GM04503 (cell line): ENCODE data around the gene NOX4.
"Not testable (repeated sequence)": the region's sequence is repeated elsewhere in the genome, so short reads cannot be mapped to it uniquely, and the experiment has no call there.

ENCODE experiments used
- DNase-seq: peaks from one replicate; pipeline ENCODE4 v3.0.0-alpha.2; 2012; ENCODE audit warnings: low read depth

The NOX4 gene

DNA sequence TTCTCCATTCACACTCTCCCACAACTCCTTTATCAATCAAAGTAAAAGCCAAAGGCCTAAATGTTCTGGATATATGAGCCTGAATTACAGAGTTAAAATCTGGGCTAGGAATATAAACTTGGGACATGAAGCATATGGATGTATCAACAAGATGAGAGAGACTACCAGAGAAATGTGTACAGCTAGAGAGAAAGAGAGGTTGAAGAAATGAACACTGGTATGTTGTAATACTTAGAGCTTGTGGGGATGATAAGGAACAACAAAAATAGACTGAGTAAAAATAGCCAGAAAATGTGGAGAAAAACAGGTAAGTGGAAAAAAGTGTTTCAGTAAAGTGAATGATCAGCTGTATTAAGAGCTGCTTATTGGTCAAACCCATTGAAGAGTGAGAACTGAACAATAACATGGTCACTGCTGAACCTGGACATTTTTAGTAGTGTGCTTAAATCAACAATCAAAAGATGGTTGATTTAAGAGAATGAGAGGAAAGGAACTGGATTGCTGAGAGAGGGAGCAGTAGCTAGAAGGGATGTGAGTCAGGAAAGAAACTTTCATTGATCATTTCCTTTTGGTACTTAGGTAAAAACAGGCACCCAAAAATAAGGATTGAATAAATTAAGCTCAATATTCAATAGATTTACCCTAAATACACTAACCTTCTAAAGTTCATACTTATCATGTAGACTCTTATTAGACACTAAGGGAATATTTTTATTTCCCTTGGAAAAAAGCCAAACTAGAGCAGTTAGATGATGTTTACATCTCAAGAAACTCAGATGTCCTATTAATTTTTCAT, 111.0 kb downstream of the NOX4 start:
- not testable (repeated sequence) for DNase-seq

DNA sequence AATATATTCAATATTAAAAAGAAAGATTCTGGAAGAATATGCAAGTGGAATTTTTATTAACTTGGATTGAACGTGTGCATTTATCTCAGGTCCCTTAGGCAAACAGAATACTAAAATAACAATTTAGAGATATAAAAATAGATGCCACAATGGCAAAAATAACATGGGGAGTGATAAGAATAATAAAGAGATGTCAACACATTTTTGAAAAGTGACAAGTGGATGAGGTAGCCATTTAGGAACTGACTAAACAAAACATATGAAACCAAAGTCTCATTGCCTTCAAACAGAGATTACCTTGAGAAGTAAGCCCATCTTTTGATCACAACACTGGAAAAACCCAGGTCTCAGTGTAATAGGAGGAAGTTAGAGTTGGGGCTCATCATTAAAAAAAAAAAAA, 112.2 kb downstream of the NOX4 start:
- DNase-seq: not testable (repeated sequence)

DNA sequence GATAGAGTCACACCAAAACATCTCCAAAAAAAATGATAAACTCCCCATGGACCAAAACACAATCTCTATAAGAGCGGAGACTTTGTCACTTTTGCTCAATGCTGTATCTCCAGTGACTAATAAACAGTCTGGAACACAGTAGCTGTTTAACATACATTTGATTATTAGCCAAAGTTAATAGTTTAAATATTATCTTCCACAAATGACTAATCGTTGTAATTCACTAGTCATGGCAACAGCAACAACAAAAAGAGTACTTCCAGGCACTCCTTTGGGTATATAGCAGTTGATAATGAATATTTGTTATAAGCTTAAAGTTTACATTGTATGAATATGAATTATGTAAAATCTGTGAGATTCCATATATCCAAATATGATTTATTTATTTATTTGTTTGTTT, 121.8 kb downstream of the NOX4 start:
- DNase-seq: not testable (repeated sequence)

DNA sequence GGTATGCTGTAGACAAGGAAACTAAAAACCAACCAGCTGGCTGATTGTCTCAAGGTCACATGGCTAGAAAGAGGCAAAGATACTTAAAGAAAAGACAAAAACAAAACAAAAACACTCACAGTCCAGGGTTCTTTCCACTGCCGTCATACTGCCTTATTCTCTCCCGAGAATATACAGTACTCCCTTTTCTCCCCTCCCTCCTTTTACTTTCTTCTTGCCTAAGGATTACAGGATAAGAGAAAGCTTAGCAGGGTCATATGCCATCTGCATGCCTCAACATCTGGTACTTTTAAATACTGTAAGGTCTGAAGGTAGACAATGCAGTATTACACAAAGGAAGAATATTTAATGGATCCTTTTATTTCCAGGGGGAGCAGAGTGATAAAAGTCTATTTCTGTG, 126.3 kb downstream of the NOX4 start:
- DNase-seq: not testable (repeated sequence)

DNA sequence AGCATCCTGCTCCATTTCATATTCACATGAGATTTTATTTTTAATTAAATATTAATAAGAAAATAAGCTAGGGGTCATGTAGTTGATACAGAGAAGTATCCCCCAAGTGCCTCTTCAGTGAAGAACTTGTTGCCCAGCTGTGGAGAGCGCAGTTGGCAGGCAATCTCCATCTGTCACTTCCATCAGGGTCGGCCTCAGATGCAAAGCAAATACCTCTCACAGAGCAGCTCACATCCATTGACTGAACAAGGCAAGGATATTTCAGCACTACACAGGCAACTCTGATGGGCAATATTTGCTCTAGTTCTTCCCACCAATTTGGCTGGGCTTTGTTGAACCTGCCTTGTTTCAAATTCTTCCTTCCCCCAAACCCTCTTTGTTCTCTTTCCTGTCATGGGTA, 129.4 kb downstream of the NOX4 start:
- no peak for DNase-seq

DNA sequence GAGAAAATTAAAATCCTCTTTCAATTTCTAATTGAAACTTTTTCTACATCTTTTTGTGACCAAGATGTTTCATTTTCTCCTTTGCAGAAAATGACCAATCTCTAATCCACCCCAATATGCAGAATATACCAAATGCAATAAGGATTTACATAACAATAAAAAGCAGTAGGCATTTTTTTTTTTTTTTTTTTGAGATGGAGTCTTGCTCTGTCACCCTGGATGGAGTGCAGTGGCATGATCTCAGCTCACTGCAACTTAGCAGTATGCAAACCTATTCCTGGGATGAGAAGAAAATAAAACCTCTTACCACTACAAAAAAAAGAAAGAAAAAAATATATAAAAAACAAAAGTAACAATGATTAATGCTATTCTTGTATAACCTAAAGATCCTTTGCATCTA, 132.0 kb downstream of the NOX4 start:
- DNase-seq: not testable (repeated sequence)

DNA sequence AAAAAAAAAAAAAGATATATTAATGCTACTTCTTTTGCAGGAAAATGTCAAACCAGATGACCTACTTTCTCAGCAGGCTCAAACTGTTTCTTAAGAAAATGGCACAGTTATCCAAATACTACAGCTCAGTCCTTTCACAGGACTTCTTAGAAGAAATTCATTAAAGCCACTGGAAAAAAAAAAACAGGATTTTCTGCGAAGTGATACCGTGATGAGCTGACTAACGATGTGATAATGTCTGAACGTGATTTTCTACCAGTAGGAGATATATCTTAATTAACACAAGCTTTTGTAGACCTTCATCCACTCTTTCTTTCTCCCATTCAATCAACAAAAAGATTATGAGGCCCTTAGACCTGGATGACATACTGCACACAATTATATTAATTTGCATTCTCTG, 132.4 kb downstream of the NOX4 start:
- no peak for DNase-seq

DNA sequence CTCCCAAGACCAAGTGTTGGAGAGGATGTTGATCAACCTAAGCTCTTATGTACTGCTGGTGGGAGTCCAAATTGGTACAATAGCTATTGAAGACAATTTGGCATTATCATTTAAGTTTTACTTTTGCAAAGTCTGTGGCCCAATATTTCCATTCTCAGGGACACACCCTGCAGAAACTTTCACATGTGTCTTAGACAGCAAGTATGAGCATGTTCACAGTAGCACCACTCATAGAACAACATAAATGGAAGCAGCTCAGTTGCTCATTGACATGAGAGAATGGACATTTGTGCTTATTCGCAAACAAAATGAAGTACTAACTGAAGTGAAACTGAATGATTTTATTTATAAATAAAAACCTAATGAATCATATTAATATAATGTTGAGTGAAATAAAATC, 135.5 kb downstream of the NOX4 start:
- DNase-seq: no peak

DNA sequence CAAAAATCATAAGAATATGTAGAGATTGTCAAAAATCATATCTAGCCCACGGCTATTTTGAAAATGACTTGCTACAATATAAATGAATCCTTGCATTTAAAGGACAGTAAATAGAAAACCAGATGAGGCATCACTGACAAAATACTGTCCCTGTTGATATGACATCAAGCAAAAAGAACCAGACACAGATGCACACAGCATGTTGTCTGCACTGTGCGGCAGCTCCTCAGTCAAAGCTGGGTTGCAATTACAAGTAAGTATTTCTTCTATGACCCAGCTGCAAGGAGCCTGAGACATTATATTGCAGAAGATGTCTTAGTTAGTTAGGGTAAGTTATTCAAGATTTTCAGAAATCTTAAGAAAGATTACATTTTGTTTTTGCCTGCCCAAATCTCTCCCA, 136.7 kb downstream of the NOX4 start:
- DNase-seq: not testable (repeated sequence)

DNA sequence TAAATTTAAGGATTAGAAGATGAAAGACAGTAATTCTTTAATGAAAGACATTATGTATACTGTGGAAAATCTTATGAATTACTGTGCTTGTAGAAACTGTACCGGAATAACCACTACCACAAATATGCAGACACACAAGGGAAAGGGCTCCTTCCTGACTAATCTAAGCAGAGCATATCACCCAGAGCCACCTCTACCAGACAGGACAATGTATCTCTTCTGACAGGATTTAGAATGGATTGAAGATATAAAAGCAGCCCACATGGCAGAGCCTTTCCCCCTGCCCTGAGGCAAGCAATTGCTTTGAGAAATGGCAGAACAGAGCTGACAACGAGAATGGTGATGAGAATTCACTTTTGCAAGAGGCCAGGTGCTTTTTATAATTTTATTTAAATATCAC, 144.1 kb downstream of the NOX4 start:
- DNase-seq: no peak

DNA sequence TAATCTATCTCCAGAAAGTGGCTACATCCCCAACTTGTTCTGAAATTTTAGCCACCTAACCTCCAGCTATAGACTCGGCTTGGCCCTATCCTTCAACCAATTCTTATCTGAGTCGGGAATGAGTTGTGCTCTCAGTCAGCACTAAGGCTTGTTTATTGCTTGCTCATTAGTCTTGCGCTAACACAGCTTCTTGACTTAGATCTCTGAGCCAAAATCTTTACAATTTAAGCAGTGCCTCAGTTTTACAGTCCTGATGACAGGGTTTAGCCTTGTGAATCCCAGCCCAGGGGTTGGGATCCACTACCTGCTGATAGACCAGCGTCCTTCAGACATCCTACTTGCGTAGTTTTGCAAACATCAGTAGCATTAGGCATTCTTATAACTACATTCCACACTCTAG, 144.6 kb downstream of the NOX4 start:
- DNase-seq: no peak

DNA sequence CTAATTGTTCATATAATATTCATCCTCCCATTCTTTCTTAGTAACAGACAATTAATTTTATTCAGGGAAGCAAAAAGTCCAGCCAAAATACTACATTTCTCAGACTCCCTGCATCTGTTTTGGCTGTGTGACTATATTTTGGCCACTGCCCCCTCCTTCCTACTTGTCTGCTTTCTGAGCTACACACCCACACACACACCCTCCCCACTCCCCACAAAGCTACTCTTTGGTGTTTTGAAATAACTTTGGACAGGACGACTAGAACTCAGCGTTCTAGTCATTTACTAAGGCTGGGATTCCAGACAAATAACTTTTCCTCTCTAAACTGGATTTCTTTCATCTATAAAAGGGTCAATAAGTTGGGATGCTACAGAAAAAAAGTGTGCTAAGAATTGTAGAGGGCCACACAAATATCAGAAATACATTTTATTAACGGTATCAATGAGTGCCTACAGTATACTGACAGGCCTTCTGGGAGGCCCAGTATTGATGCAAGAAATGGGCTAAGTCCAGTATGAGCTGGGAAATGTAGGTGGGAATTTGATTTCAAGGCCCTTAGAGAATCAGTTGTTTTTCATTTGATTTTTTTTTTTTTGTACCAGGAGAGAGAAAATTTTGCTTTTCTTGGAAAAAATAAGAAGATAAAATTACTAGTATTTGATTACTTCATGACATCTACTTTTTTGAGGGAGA, 148.1 kb downstream of the NOX4 start:
- not testable (repeated sequence) for DNase-seq

DNA sequence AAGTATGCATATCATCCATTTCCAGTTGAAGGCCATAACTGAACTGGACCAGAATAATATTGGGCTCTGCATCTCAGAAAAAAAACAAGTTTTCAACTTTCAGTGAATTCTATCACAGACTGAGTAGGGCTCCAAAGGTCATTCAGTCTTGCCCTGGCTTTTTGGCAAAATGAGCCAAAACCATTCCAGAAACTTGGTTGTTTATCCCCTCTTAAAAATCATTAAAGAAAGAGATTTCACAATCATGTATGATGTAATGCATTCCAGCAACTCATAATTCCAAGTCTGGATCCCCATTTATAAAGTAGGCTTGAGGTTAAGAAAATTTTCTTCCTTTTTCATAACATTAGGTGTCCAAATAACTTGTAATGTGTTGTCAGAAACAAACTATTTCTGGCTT, 150.7 kb downstream of the NOX4 start:
- peak; percentile 27 for DNase-seq

DNA sequence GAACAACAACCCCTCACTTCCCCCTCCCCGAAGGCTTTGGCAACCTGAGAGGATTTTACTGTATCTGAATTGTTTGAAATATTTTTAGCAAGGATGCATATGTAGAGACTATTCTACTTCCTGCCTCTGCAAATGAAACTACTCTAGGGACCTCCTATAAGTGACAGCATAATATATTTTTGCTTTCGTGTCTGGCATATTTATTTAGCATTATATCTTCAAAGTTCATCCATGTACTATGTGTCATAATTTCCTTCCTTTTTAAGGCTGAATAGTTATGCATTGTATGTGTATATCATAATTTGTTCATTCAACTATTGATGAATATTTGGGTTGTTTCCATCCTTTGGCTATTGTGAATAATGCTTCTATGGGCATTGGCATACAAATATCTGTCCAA, 153.1 kb downstream of the NOX4 start:
- DNase-seq: not testable (repeated sequence)

DNA sequence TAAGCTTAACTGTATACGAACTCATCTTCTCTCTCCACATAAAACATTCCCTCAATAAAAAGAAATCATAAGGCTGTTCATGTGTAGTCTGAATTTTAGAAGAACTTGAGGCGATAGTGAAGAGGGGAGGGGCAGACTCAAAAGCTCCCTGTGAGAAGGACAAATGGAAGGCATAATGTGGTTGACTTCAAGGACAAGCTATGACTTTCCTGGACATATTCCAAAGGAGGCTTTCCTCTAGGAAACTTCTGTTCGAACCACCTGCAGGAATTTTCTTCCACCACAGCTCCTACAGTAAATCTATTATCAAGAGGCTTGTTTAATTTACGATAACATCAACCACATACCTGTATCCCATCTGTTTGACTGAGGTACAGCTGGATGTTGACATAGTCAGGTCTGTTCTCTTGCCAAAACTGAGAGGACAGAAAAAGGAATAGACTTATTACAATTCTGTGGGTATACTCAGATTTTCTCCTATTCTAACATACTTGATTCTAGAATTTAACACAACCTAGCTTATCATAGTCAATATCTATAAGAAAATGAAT, 154.0 kb downstream of the NOX4 start:
- DNase-seq: not testable (repeated sequence)

DNA sequence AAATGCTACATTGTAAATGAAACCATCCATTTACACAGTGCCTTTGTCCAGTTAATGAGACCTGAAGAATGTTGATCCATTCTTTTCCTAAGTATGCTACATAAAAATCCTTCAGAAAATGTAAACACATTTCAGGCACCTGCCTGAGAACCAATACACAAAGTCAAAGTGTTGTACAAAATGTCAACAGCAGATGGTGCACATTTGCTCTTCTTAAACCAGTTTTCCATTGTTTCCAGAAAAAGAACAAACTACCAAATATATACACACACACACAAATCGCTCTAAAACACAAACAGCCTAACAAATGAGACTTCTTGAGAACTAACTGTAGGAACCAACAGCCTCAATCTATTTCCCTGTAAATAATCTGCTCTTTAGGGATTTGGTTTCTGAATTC, 157.5 kb downstream of the NOX4 start:
- DNase-seq: not testable (repeated sequence)

DNA sequence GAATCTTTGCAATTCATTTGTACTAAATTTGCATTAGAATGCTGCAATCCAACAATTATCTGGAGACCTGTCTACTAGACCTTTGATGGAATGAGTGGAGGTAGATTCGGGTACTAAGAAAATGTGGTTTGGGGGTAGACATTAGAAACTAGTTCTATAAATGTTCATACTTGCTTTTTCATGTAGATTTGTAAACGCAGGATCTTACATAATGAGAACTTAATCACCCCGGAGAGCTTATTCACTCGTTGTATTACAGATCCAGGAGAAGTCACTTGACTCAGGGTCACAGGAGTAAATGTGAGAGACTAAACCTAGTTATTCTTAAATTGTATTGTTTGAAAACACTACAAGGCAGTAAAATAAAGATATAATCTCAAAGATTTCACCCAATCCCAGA, 159.2 kb downstream of the NOX4 start:
- not testable (repeated sequence) for DNase-seq

DNA sequence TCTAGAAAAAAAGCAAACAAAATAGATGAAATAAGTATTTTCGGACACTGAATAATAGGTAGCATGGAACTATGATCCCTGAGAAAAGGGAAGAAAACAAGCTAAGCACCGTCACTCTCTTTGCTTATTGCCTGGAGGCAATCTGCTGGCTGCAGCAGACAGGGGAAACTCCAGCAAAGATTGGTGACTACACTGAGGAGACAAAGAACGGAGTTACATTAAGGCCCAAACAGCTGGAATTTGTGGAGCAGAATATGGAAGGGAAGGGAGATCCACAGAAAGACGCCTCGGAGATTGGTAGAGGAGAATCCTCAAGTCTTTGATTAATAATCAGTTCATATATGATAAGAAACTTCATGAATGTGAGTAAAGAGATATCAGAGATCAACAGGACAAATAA, 163.3 kb downstream of the NOX4 start:
- no peak for DNase-seq

DNA sequence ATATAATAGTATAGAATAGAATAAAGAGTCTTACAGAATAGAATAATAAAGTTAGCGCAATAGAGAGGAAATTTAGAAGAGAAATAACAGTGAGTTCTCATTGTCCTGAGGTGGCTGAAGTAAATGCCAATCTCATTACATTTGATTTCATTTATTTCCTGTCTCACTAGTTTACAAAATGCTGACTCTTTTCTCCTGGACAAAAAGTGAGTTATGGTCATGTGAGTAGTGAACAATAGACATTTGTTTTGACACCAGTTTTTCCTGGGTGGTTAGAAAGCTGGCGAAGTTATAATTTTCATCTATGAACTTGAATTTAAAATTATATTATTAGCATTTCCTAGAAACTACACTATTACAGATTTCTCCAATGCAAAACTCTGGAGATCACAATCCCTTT, 169.8 kb downstream of the NOX4 start:
- DNase-seq: no peak

DNA sequence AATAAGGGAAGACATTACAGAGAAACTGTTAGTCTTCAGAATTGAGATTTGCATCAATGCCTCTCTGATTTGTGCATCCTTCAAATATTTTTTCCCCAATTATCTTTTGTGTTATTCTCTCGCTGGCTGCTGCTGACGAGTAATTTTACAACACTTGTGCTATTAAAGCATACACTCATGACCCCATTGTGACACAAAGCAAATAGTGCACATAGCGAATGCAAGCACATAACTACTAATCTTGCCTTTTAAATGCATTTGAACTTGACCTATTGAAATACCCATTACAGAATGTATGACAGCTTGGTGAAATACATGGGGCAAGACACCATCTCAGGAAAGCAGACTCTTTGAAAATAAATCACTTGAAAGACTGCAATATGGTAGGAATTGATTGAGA, 180.6 kb downstream of the NOX4 start:
- DNase-seq: not testable (repeated sequence)

DNA sequence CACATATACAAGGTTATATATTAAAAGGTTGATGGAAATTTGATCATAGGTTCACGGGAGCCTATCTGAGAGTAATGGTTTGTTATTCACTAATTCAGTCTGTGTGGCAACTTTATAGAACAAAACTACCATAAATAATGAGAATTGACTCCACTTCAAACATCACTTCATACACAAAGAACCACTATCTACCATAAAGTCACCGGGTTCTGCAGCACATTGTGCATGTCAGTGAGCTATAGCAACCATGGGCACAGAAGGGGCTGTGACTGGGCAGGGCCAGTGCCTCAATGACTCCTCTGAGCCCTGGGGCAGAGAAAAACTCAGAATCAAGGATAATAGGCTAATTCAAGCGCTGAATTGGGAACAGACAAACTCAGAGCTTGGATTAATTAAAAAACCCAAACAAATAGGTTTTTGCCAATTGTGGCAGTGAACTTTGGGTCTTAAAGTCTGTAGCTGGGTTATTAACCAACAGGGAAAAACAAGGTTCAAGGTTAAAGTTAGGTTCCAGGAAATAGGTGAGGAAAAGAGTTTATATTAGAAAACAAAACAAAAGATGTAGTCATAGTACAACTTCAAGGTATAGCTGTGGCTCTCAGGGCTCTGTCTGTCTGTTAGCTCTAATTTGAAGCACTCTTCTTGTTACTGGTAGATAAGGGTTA, 181.7 kb downstream of the NOX4 start:
- DNase-seq: not testable (repeated sequence)

DNA sequence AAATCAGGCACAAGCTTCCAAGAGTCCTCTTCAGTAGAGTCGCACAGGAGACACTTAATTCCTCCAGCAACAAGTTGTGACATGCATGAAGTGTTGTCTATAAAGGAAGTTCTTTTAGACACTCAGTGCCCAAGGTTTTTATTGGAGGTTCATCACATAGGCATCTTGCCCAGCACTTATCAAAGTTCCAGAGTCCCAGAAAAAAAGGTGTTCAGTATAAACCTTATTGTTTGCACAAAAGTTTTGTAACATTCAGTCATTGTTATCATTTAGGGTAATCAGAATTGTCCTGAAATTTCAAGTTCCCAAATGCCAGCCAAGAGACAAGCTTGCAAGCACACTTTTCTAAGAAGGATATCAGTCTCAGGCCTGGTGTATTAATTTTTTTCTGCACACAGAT, 182.9 kb downstream of the NOX4 start:
- DNase-seq: not testable (repeated sequence)

DNA sequence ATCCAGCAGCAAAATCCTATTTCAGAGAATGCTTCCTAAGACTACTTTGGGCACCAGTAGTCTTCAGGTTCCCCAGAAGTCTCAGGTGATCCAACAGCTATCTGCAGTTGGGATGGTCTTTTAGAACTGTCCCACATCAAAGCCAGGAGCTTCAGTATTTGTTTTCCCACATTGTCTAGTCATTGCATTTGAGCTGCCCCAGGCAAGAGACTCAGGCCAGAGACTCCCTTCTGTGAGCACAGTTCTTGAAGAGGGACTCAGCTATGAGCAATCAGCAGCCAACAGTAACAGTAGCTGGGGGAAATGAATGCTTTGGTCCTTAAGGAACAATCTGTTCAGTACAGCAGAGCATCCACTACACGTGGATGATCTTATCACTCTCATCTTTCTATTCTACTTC, 188.1 kb downstream of the NOX4 start:
- not testable (repeated sequence) for DNase-seq
